GM23338 (cell line): ENCODE measurements around the gene SSNA1.

Source experiments
- CREB1 ChIP-seq: fragments of 250-450 bp; sonication (Bioruptor Pico); IDR thresholded peaks from 2 replicates; pipeline ENCODE4 v1.5.0; 2020; ENCODE audit warnings: low read depth, mild to moderate bottlenecking, moderate library complexity
- CTCF ChIP-seq, 2 experiments: fragments of 200-600 bp in 1 of 2; sonication (generic) in 1 of 2; conservative IDR thresholded peaks; 2 replicates each; pipeline versions ENCODE4 v1.5.1 to v1.6.1; 2016 to 2017; ENCODE audit warnings: antibody characterized with exemption in 2 of 2, low read depth in 2 of 2, mild to moderate bottlenecking in 2 of 2, moderate library complexity in 1 of 2
- ETS1 ChIP-seq: IDR thresholded peaks from 2 replicates; pipeline ENCODE4 v1.6.1; 2016; ENCODE audit warnings: antibody characterized with exemption
- EZH2 ChIP-seq: fragments of 200-600 bp; sonication (generic); IDR thresholded peaks from one replicate; pipeline ENCODE4 v1.8.0; 2017; ENCODE audit warnings: antibody characterized with exemption, mild to moderate bottlenecking, low read depth; ENCODE audit not compliant: unreplicated experiment
- EZH2phosphoT487 ChIP-seq: fragments of 200-600 bp; sonication (generic); IDR thresholded peaks from one replicate; pipeline ENCODE4 v1.8.1; 2018; ENCODE audit warnings: antibody characterized with exemption; ENCODE audit not compliant: unreplicated experiment
- JUNB ChIP-seq: IDR thresholded peaks from one replicate; pipeline ENCODE4 v1.6.1; 2016; ENCODE audit warnings: antibody characterized with exemption; ENCODE audit not compliant: unreplicated experiment
- NANOG ChIP-seq: IDR thresholded peaks from 2 replicates; pipeline ENCODE4 v1.6.1; 2016; ENCODE audit warnings: antibody characterized with exemption, borderline replicate concordance
- POLR2AphosphoS5 ChIP-seq: IDR thresholded peaks from 2 replicates; pipeline ENCODE4 v1.6.1; 2016; ENCODE audit warnings: antibody characterized with exemption, low read depth
- REST ChIP-seq: IDR thresholded peaks from one replicate; pipeline ENCODE4 v1.6.1; 2018; ENCODE audit warnings: antibody characterized with exemption; ENCODE audit not compliant: unreplicated experiment
- STAT1 ChIP-seq: IDR thresholded peaks from one replicate; pipeline ENCODE4 v1.6.1; 2016; ENCODE audit warnings: antibody characterized with exemption; ENCODE audit not compliant: unreplicated experiment
- ZNF114 ChIP-seq: fragments of 250-450 bp; sonication (Bioruptor Pico); IDR thresholded peaks from 2 replicates; pipeline ENCODE4 v1.5.0; 2020; ENCODE audit warnings: mild to moderate bottlenecking, moderate library complexity
- ZNF331 ChIP-seq: fragments of 250-450 bp; sonication (Bioruptor Pico); IDR thresholded peaks from 2 replicates; pipeline ENCODE4 v1.5.0; 2020; ENCODE audit warnings: low read depth, mild to moderate bottlenecking, moderate library complexity
- ZNF462 ChIP-seq: fragments of 250-450 bp; sonication (Bioruptor Pico); IDR thresholded peaks from 2 replicates; pipeline ENCODE4 v1.5.0; 2020; ENCODE audit warnings: mild to moderate bottlenecking, moderate library complexity

- no peak for TF ChIP-seq POLR2AphosphoS5
- no peak for TF ChIP-seq CTCF (conservative IDR thresholded peaks at IDR 0.05; ENCODE audit: low read depth in 2 of 2)
- TF ChIP-seq ZNF331 (CRISPR knock-in tag): no peak
- no peak for TF ChIP-seq ETS1
- no peak for TF ChIP-seq EZH2
- TF ChIP-seq CREB1: no peak
- TF ChIP-seq EZH2phosphoT487: no peak
- TF ChIP-seq JUNB: no peak
- no peak for TF ChIP-seq ZNF462
- no peak for TF ChIP-seq REST
- TF ChIP-seq ZNF114 (CRISPR knock-in tag): no peak
- TF ChIP-seq STAT1: no peak
- no peak for TF ChIP-seq NANOG
Measured at GRCh38 chr9:137179761-137180160, 8.7 kb upstream of the SSNA1 start.
